ENCODE data around the gene VSTM4.

- TF ChIP-seq POLR2A (IDR thresholded peaks at IDR 0.05; ENCODE audit: low read length) = no peak
- TF ChIP-seq GATA1 (IDR thresholded peaks at IDR 0.05; ENCODE audit: low read depth, low read length) = no peak
Observed at GRCh38 chr10:49057231-49057880, 58.0 kb downstream of the VSTM4 start.

All from erythroblast (primary cell).